Choroid plexus epithelial cell (primary cell): ENCODE results near the gene PLCH1.

Source experiments
- DNase-seq: peaks from one replicate; pipeline ENCODE4 v3.0.0-alpha.2; 2010; ENCODE audit warnings: low read depth
- H3K4me3 ChIP-seq: 2 replicates; pipeline ENCODE4 v1.5.1; 2011; ENCODE audit warnings: low read depth, mild to moderate bottlenecking, control low read depth, low read length, moderate library complexity
- CTCF ChIP-seq: conservative IDR thresholded peaks from 2 replicates; pipeline ENCODE4 v1.5.1; 2011; ENCODE audit warnings: low read depth, mild to moderate bottlenecking, control low read depth, inconsistent platforms, low read length, moderate library complexity

PLCH1 gene

GRCh38 chr3:155658671-155659261, 86.1 kb downstream of the PLCH1 start:
- H3K4me3 ChIP-seq: no peak overlapping the region
- TF ChIP-seq CTCF: no peak
- no peak for DNase-seq

- no peak overlapping the region for H3K4me3 ChIP-seq
- no peak for TF ChIP-seq CTCF
- DNase-seq: no peak
These were observed 86.9 kb downstream of the PLCH1 start for GRCh38 chr3:155658006-155658405.

- no peak overlapping the region for H3K4me3 ChIP-seq
- no peak for TF ChIP-seq CTCF
- no peak for DNase-seq
These were observed 87.7 kb downstream of the PLCH1 start for GRCh38 chr3:155657161-155657560.

GRCh38 chr3:155656466-155656865, 88.4 kb downstream of the PLCH1 start:
- no peak for TF ChIP-seq CTCF
- H3K4me3 ChIP-seq: no peak overlapping the region
- DNase-seq: no peak

GRCh38 chr3:155651489-155652218, 93.2 kb downstream of the PLCH1 start:
- H3K4me3 ChIP-seq: no peak overlapping the region
- DNase-seq: no peak
- TF ChIP-seq CTCF: no peak

GRCh38 chr3:155648013-155648591, 96.8 kb downstream of the PLCH1 start:
- no peak for TF ChIP-seq CTCF
- H3K4me3 ChIP-seq: no peak overlapping the region
- DNase-seq: no peak
